Measurements from ENCODE around the gene DOCK2. TPM values are rescaled to one million over a fixed set of nuclear protein-coding genes. Genes with fewer than 3 reads are reported as not detected.
A peak's percentile ranks its signal among the peaks of the same experiment; 100 is the strongest.
"Not testable (repeated sequence)": the region's sequence is repeated elsewhere in the genome, so short reads cannot be mapped to it uniquely, and the experiment has no call there.

The DOCK2 gene
- total and polyA plus RNA-seq, 5 experiments from 2014 or later = 59.5 to 182 (median 84.6) TPM

GRCh38 chr5:169711551-169712225 lies 74.6 kb downstream of the DOCK2 start:
- ATAC-seq (no peak), DNase-seq (no peak)
- no peaks in the 10 kb centered on the region for H3K9me3 Mint-ChIP-seq
- H3K27ac Mint-ChIP-seq = peak overlapping the region in 1 of 10 donors; percentile 30
- POLR2A ChIA-PET = no interaction called here
- H3K4me1 Mint-ChIP-seq = peaks cover 0 to 11% (median 0%) of the 10 kb centered on the region in 4 donors
- no peaks in the 10 kb centered on the region for H3K27me3 Mint-ChIP-seq
- no peak overlapping the region for H3K4me3 Mint-ChIP-seq
- peaks cover 11 to 99% (median 57%) of the 10 kb centered on the region in 3 donors for H3K36me3 Mint-ChIP-seq

- Mint-ChIP-seq H3K9me3 (no peaks in the 10 kb centered on the region), H3K4me1 (peaks cover 0 to 9% (median 0%) of the 10 kb centered on the region in 4 donors), H3K36me3 (peaks cover 15 to 99% (median 60%) of the 10 kb centered on the region in 3 donors), H3K4me3 (no peak overlapping the region), H3K27ac (no peak overlapping the region), H3K27me3 (no peaks in the 10 kb centered on the region)
- ATAC-seq = no peak
- DNase-seq = no peak
- POLR2A ChIA-PET = no interaction called here
Observed at GRCh38 chr5:169712428-169712827, 75.4 kb downstream of the DOCK2 start.

GRCh38 chr5:169716287-169716686 lies 79.2 kb downstream of the DOCK2 start:
- DNase-seq (no peak), ATAC-seq (no peak)
- Mint-ChIP-seq H3K36me3 (peaks cover 36 to 99% (median 84%) of the 10 kb centered on the region in 3 donors), H3K9me3 (peaks cover 0 to 3% (median 0%) of the 10 kb centered on the region in 9 donors), H3K27me3 (no peaks in the 10 kb centered on the region), H3K4me3 (no peak overlapping the region), H3K4me1 (peaks cover 0 to 7% (median 3%) of the 10 kb centered on the region in 4 donors), H3K27ac (peak overlapping the region in 1 of 10 donors; percentile 22)
- POLR2A ChIA-PET = no interaction called here

GRCh38 chr5:169717288-169717687 lies 80.2 kb downstream of the DOCK2 start:
- no peak for DNase-seq
- Mint-ChIP-seq H3K4me1 (peaks cover 0 to 7% (median 3%) of the 10 kb centered on the region in 4 donors), H3K4me3 (no peak overlapping the region), H3K36me3 (peaks cover 36 to 99% (median 84%) of the 10 kb centered on the region in 3 donors), H3K27ac (no peak overlapping the region), H3K27me3 (no peaks in the 10 kb centered on the region), H3K9me3 (peaks cover 0 to 3% (median 0%) of the 10 kb centered on the region in 9 donors)
- no peak for ATAC-seq
- POLR2A ChIA-PET = no interaction called here

GRCh38 chr5:169719360-169720314 lies 82.6 kb downstream of the DOCK2 start:
- POLR2A ChIA-PET = no interaction called here
- ATAC-seq (no peak), DNase-seq (no peak)
- H3K4me3 Mint-ChIP-seq = no peak overlapping the region
- peak overlapping the region in 2 of 10 donors; percentile 12 to 15 for H3K27ac Mint-ChIP-seq
- peaks cover 0 to 16% (median 8%) of the 10 kb centered on the region in 4 donors for H3K4me1 Mint-ChIP-seq
- H3K27me3 Mint-ChIP-seq = no peaks in the 10 kb centered on the region
- peaks cover 48 to 99% (median 86%) of the 10 kb centered on the region in 3 donors for H3K36me3 Mint-ChIP-seq
- peaks cover 0 to 3% (median 0%) of the 10 kb centered on the region in 9 donors for H3K9me3 Mint-ChIP-seq

- H3K4me1 Mint-ChIP-seq = peaks cover 0 to 16% (median 6%) of the 10 kb centered on the region in 4 donors
- POLR2A ChIA-PET = no interaction called here
- H3K27me3 Mint-ChIP-seq = no peaks in the 10 kb centered on the region
- DNase-seq (no peak), ATAC-seq (no peak)
- peaks cover 53 to 98% (median 96%) of the 10 kb centered on the region in 3 donors for H3K36me3 Mint-ChIP-seq
- peaks cover 0 to 3% (median 0%) of the 10 kb centered on the region in 9 donors for H3K9me3 Mint-ChIP-seq
- peak overlapping the region in 1 of 10 donors; percentile 55 for H3K27ac Mint-ChIP-seq
- H3K4me3 Mint-ChIP-seq = no peak overlapping the region
Observed at GRCh38 chr5:169721771-169722170, 84.7 kb downstream of the DOCK2 start.

- Mint-ChIP-seq H3K4me1 (peaks cover 0 to 24% (median 10%) of the 10 kb centered on the region in 4 donors), H3K4me3 (peak overlapping the region in 1 of 10 donors; percentile 8), H3K36me3 (peaks cover 48 to 97% (median 85%) of the 10 kb centered on the region in 3 donors), H3K27ac (peak overlapping the region in 5 of 10 donors; percentile 0 to 75 (median 27)), H3K9me3 (peaks cover 0 to 3% (median 0%) of the 10 kb centered on the region in 9 donors), H3K27me3 (no peaks in the 10 kb centered on the region)
- POLR2A ChIA-PET = no interaction called here
- ATAC-seq (no peak), DNase-seq (no peak)
Observed at GRCh38 chr5:169723103-169723831, 86.2 kb downstream of the DOCK2 start.

- ATAC-seq (no peak), DNase-seq (no peak)
- peaks cover 40 to 97% (median 77%) of the 10 kb centered on the region in 3 donors for H3K36me3 Mint-ChIP-seq
- H3K4me3 Mint-ChIP-seq = no peak overlapping the region
- peaks cover 0 to 29% (median 13%) of the 10 kb centered on the region in 4 donors for H3K4me1 Mint-ChIP-seq
- POLR2A ChIA-PET = no interaction called here
- H3K27me3 Mint-ChIP-seq = no peaks in the 10 kb centered on the region
- H3K27ac Mint-ChIP-seq = peak overlapping the region in 2 of 10 donors; percentile 32 to 84
- H3K9me3 Mint-ChIP-seq = peaks cover 0 to 3% (median 0%) of the 10 kb centered on the region in 9 donors
Observed at GRCh38 chr5:169724303-169725087, 87.4 kb downstream of the DOCK2 start.

GRCh38 chr5:169725665-169726064 lies 88.6 kb downstream of the DOCK2 start:
- ATAC-seq, H3K9me3 Mint-ChIP-seq, H3K27me3 Mint-ChIP-seq, POLR2A ChIA-PET, DNase-seq, H3K4me3 Mint-ChIP-seq: not testable (repeated sequence)
- H3K4me1 Mint-ChIP-seq = peaks cover 4 to 36% (median 15%) of the 10 kb centered on the region in 4 donors
- H3K27ac Mint-ChIP-seq = peak overlapping the region in 1 of 10 donors; percentile 44
- H3K36me3 Mint-ChIP-seq = peaks cover 34 to 94% (median 75%) of the 10 kb centered on the region in 3 donors

- POLR2A ChIA-PET = no interaction called here
- no peak overlapping the region for H3K4me3 Mint-ChIP-seq
- DNase-seq (no peak), ATAC-seq (no peak)
- H3K9me3 Mint-ChIP-seq = no peaks in the 10 kb centered on the region
- peaks cover 15 to 37% (median 21%) of the 10 kb centered on the region in 4 donors for H3K4me1 Mint-ChIP-seq
- H3K27ac Mint-ChIP-seq = peak overlapping the region in 1 of 10 donors; percentile 57
- H3K36me3 Mint-ChIP-seq = peaks cover 34 to 92% (median 67%) of the 10 kb centered on the region in 3 donors
- no peaks in the 10 kb centered on the region for H3K27me3 Mint-ChIP-seq
Observed at GRCh38 chr5:169728418-169728817, 91.3 kb downstream of the DOCK2 start.

- POLR2A ChIA-PET = no interaction called here
- H3K9me3 Mint-ChIP-seq = no peaks in the 10 kb centered on the region
- no peaks in the 10 kb centered on the region for H3K27me3 Mint-ChIP-seq
- peaks cover 22 to 94% (median 61%) of the 10 kb centered on the region in 3 donors for H3K36me3 Mint-ChIP-seq
- DNase-seq (no peak), ATAC-seq (no peak)
- H3K4me1 Mint-ChIP-seq = peaks cover 17 to 40% (median 25%) of the 10 kb centered on the region in 4 donors
- H3K4me3 Mint-ChIP-seq = no peak overlapping the region
- peak overlapping the region in 1 of 10 donors; percentile 55 for H3K27ac Mint-ChIP-seq
Observed at GRCh38 chr5:169731221-169731620, 94.1 kb downstream of the DOCK2 start.

All from naive thymus-derived CD8-positive, alpha-beta T cell (primary cell).